ENCODE results near the gene APBA2.

APBA2 gene

DNA sequence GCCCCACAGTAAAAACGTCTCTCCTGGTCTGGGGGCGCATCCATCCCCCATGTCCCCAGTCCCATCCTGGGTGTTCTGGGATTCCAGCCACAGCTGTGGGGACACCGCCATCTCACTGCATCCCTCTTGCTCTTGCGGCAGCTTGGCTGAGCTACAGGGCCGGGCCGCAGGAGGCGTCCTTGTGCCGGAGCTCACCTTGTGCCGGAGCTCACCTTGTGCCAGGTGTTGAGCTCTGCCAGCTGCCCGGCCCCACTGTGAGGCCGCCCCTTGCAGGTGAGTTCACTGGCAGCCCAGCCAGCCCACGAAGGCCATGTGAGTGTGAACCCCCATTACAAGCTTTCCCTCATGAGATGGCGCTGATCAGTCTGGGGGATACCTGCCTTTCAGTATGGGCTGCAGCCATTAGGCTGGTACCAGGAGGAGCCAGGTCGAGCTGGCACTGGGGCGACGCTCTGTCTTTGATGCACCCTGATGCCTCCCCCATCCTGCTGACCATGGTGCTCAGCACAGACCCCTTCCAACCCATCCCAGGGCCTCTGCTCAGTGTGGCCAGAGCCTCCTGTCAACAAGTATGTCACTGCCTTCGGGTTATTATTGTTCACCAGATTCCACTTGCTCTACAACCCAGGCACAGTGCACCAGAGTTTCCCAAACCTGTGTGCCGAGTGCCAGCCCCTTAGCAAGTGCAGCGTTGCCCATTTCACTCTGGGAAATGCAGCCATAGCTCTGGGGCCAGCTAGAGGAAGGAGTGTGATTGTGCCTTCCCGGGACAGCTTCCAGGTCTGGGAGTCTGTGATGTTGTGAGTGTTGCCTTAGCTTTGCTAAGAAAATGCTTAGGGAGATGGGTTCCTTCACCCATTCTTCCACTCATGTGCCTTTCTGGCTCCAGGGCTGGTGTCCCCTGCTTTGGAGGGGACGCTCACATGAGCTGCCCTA is 105.7 kb downstream of the APBA2 start:
- peaks cover 45% of the 10 kb centered on the region for H3K4me1 Mint-ChIP-seq
- no peaks in the 10 kb centered on the region for H3K27me3 Mint-ChIP-seq (ENCODE audit: low read depth, poor library complexity)
- TF ChIP-seq, protein P1, sequence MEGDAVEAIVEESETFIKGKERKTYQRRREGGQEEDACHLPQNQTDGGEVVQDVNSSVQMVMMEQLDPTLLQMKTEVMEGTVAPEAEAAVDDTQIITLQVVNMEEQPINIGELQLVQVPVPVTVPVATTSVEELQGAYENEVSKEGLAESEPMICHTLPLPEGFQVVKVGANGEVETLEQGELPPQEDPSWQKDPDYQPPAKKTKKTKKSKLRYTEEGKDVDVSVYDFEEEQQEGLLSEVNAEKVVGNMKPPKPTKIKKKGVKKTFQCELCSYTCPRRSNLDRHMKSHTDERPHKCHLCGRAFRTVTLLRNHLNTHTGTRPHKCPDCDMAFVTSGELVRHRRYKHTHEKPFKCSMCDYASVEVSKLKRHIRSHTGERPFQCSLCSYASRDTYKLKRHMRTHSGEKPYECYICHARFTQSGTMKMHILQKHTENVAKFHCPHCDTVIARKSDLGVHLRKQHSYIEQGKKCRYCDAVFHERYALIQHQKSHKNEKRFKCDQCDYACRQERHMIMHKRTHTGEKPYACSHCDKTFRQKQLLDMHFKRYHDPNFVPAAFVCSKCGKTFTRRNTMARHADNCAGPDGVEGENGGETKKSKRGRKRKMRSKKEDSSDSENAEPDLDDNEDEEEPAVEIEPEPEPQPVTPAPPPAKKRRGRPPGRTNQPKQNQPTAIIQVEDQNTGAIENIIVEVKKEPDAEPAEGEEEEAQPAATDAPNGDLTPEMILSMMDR (IDR thresholded peaks at IDR 0.05) = no peak

DNA sequence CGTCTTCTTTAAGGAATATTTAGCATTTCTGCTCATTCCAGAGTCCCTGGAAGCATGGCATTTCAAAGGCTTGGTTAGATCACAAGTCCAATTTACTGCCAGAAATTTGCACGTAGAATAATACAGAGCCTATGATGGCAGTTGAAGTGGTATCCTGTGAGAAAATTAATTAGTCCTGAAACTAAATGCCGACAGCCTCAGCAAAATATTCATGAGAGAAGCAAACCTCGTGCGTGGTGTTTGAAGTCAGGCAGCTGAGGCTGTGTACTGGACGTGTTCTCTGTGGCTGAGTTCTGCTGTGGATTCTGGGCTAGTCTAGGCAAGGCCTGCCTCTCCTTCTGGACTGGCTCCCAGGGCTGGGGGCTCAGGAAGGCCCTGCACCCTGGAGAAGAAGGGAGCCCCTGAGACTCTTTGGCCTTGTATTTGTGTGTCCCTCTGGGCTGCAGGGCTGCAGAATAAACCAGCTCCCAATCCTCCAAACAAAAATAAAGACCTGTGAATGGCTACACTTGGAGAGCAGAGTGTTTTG is 106.6 kb downstream of the APBA2 start:
- H3K9me3 Mint-ChIP-seq = no peaks in the 10 kb centered on the region
- no peaks in the 10 kb centered on the region for H3K27me3 Mint-ChIP-seq (ENCODE audit: low read depth, poor library complexity)
- H3K4me1 Mint-ChIP-seq = peaks cover 50% of the 10 kb centered on the region
- TF ChIP-seq, protein P1 (IDR thresholded peaks at IDR 0.05) = no peak
- H3K36me3 Mint-ChIP-seq (ENCODE audit: low read depth) = peaks cover 18% of the 10 kb centered on the region
- peak overlapping the region; percentile 26 for H3K27ac Mint-ChIP-seq
- DNase-seq = no peak
- H3K4me3 Mint-ChIP-seq = no peak overlapping the region

More for the DNA sequence above, 105.7 kb downstream of the APBA2 start:
- Mint-ChIP-seq H3K9me3 (no peaks in the 10 kb centered on the region), H3K36me3 (ENCODE audit: low read depth) (peaks cover 13% of the 10 kb centered on the region), H3K27ac (peak overlapping the region; percentile 26), H3K4me3 (no peak overlapping the region)
- DNase-seq = no peak

DNA sequence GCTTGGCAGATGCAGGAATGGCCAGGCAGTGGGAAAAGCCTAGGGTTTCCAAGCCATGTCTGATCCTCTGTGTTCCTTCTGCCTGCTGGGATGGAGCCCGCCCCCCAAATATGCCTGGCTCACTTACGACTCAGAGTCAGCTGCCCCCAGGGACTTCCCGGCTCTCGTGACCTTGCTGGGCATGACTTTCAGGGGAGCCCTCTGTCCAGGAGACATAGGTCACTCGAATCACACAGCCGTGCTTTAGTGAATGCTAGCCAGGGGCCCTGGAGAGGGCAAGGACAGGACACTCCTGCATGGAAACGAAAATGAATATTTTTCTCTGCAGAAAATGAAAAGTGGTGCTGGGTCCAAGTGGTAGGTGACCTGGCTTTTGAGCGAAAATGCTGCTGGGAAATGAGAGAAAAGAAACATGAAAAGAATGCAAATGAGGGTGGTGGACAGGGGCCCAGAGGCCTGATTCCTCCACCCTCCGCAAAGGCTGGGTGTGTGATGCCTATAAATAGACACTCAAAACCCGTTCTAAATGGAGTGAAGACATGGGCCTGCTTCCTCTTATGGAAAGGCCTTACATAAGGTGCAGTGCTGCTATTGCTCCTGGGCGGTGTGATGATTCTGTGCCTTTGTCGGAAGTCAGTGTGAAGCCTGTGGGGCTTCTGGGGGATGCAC is 107.4 kb downstream of the APBA2 start:
- Mint-ChIP-seq H3K4me1 (peaks cover 50% of the 10 kb centered on the region), H3K4me3 (no peak overlapping the region), H3K27ac (peak overlapping the region; percentile 77), H3K9me3 (no peaks in the 10 kb centered on the region), H3K27me3 (ENCODE audit: low read depth, poor library complexity) (no peaks in the 10 kb centered on the region), H3K36me3 (ENCODE audit: low read depth) (peaks cover 25% of the 10 kb centered on the region)
- DNase-seq = no peak
- TF ChIP-seq, protein P1 (IDR thresholded peaks at IDR 0.05) = no peak

DNA sequence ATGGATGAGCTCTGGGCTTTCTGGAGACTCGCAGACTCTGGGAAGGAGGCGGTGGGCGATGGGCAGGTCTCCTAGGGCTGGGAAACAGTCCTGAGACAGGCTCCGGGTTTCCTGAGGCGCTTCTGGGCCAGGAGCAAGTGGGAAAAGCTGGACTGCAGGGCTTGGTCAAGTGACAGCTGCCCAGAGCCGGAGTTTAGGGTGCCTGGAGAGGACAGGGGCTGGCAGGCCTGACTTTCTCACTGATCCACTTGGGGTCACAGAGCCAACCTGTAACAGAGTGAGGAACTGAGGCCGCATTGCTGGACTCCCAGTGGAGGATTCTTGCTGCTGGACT is 107.9 kb downstream of the APBA2 start:
- peaks cover 50% of the 10 kb centered on the region for H3K4me1 Mint-ChIP-seq

DNA sequence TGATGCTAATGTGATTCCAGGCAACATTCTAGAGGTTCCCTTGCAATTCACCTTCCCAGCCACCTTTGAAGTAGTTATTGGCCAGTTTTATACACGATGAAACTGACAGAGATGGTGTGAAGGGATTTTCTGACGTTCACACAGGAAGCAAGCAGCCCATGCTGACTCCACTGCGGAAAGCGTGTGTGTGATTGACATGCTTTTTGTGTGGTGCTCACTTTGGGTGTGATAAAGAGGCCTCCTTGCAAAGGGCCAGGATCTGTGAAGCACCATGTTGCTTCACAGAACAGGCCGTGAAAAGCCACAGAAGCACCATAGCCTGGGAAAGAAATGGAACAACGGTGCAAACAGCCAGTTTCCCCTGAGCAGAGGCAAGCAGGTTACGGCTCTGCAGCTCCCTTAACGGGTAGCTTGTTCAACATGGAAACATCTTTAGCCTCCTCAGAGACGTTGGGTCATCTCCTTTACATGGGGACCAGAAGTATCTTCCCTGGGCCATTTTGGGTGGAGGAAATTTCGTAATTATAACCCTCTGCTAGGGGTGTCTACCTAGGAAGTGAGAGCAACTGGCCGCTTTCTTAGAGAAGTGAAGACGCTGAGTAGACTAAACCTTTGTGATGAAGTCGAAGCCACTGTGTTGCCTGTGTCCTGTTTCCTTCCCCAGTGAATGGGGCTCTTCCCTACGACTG is 108.5 kb downstream of the APBA2 start:
- Mint-ChIP-seq H3K27ac (no peak overlapping the region), H3K36me3 (ENCODE audit: low read depth) (peaks cover 36% of the 10 kb centered on the region), H3K4me3 (no peak overlapping the region), H3K4me1 (peaks cover 48% of the 10 kb centered on the region), H3K9me3 (peaks cover 4% of the 10 kb centered on the region), H3K27me3 (ENCODE audit: low read depth, poor library complexity) (no peaks in the 10 kb centered on the region)
- TF ChIP-seq, protein P1 (IDR thresholded peaks at IDR 0.05) = no peak
- no peak for DNase-seq

More for the DNA sequence above, 107.9 kb downstream of the APBA2 start:
- Mint-ChIP-seq H3K4me3 (no peak overlapping the region), H3K27ac (peak overlapping the region; percentile 56), H3K27me3 (ENCODE audit: low read depth, poor library complexity) (no peaks in the 10 kb centered on the region), H3K36me3 (ENCODE audit: low read depth) (peaks cover 30% of the 10 kb centered on the region), H3K9me3 (peaks cover 4% of the 10 kb centered on the region)
- DNase-seq = no peak
- TF ChIP-seq, protein P1 (IDR thresholded peaks at IDR 0.05) = no peak
